Adipocyte (in vitro differentiated cells): ENCODE measurements around the gene POU2F3.

ENCODE experiments used
- DNase-seq: peaks from one replicate; pipeline ENCODE4 v3.0.0-alpha.2; 2015; ENCODE audit warnings: low read depth
- H3K27me3 ChIP-seq: replicated peaks from 2 replicates; pipeline ENCODE4 v1.7.0; 2013; ENCODE audit warnings: mild to moderate bottlenecking, low read length, moderate library complexity; ENCODE audit not compliant: control insufficient read depth, insufficient read depth
- H3K36me3 ChIP-seq: 2 replicates; pipeline ENCODE4 v1.7.0; 2013; ENCODE audit warnings: low read length, mild to moderate bottlenecking, moderate library complexity; ENCODE audit not compliant: control insufficient read depth, insufficient read depth, severe bottlenecking
- H3K4me1 ChIP-seq: 2 replicates; pipeline ENCODE4 v1.7.0; 2013; ENCODE audit warnings: mild to moderate bottlenecking, low read length, moderate library complexity; ENCODE audit not compliant: control insufficient read depth, insufficient read depth
- H3K4me3 ChIP-seq: 2 replicates; pipeline ENCODE4 v1.7.0; 2013; ENCODE audit warnings: mild to moderate bottlenecking, low read length, moderate library complexity
- H3K9ac ChIP-seq: 2 replicates; pipeline ENCODE4 v1.7.0; 2013; ENCODE audit warnings: mild to moderate bottlenecking, low read length, moderate library complexity
- H3K9me3 ChIP-seq: 2 replicates; pipeline ENCODE4 v1.7.0; 2013; ENCODE audit warnings: mild to moderate bottlenecking, low read length, moderate library complexity; ENCODE audit not compliant: control insufficient read depth

Gene POU2F3

GRCh38 chr11:120308081-120308480 is 68.1 kb downstream of the POU2F3 start:
- Histone ChIP-seq H3K4me1 (peaks cover 10% of the 10 kb centered on the region), H3K4me3 (no peak overlapping the region), H3K36me3 (no peaks in the 10 kb centered on the region), H3K9me3 (no peaks in the 10 kb centered on the region), H3K9ac (no peak overlapping the region), H3K27me3 (no peaks in the 10 kb centered on the region)
- no peak for DNase-seq

- Histone ChIP-seq H3K4me3 (no peak overlapping the region), H3K27me3 (no peaks in the 10 kb centered on the region), H3K9me3 (no peaks in the 10 kb centered on the region), H3K9ac (no peak overlapping the region), H3K4me1 (peaks cover 10% of the 10 kb centered on the region), H3K36me3 (no peaks in the 10 kb centered on the region)
- no peak for DNase-seq
These were observed 70.9 kb downstream of the POU2F3 start for GRCh38 chr11:120310870-120311269.

- Histone ChIP-seq H3K4me3 (no peak overlapping the region), H3K27me3 (no peaks in the 10 kb centered on the region), H3K36me3 (no peaks in the 10 kb centered on the region), H3K4me1 (peaks cover 12% of the 10 kb centered on the region), H3K9me3 (no peaks in the 10 kb centered on the region), H3K9ac (no peak overlapping the region)
- DNase-seq: no peak
These were observed 74.9 kb downstream of the POU2F3 start for GRCh38 chr11:120314861-120315260.

- H3K4me3 ChIP-seq: no peak overlapping the region
- no peaks in the 10 kb centered on the region for H3K9me3 ChIP-seq
- no peak for DNase-seq
- no peak overlapping the region for H3K9ac ChIP-seq
- H3K36me3 ChIP-seq: no peaks in the 10 kb centered on the region
- peaks cover 12% of the 10 kb centered on the region for H3K4me1 ChIP-seq
- no peaks in the 10 kb centered on the region for H3K27me3 ChIP-seq
These were observed 77.1 kb downstream of the POU2F3 start for GRCh38 chr11:120316880-120317688.

GRCh38 chr11:120317689-120318480 is 77.9 kb downstream of the POU2F3 start:
- H3K36me3 ChIP-seq: no peaks in the 10 kb centered on the region
- no peak overlapping the region for H3K9ac ChIP-seq
- DNase-seq: no peak
- H3K27me3 ChIP-seq: no peaks in the 10 kb centered on the region
- H3K9me3 ChIP-seq: no peaks in the 10 kb centered on the region
- H3K4me3 ChIP-seq: no peak overlapping the region
- H3K4me1 ChIP-seq: peaks cover 12% of the 10 kb centered on the region

- no peak overlapping the region for H3K9ac ChIP-seq
- no peaks in the 10 kb centered on the region for H3K9me3 ChIP-seq
- no peaks in the 10 kb centered on the region for H3K36me3 ChIP-seq
- no peak overlapping the region for H3K4me3 ChIP-seq
- H3K27me3 ChIP-seq: no peaks in the 10 kb centered on the region
- H3K4me1 ChIP-seq: peaks cover 12% of the 10 kb centered on the region
- no peak for DNase-seq
These were observed 79.0 kb downstream of the POU2F3 start for GRCh38 chr11:120318906-120319305.

GRCh38 chr11:120324932-120325810 is 85.2 kb downstream of the POU2F3 start, which contains the start of gene TLCD5:
TLCD5 (plus strand) TSS chr11:120325299; CDS start chr11:120327442, 2,143 bp downstream.
- no peaks in the 10 kb centered on the region for H3K9me3 ChIP-seq
- H3K36me3 ChIP-seq: peaks cover 5% of the 10 kb centered on the region
- peak; percentile 89 for DNase-seq
- H3K9ac ChIP-seq: peak within 1 kb of the TSS; percentile 86
- H3K27me3 ChIP-seq: no peaks in the 10 kb centered on the region
- peaks cover 20% of the 10 kb centered on the region for H3K4me1 ChIP-seq
- H3K4me3 ChIP-seq: peak within 1 kb of the TSS; percentile 83

- Histone ChIP-seq H3K4me1 (peaks cover 27% of the 10 kb centered on the region), H3K36me3 (peaks cover 13% of the 10 kb centered on the region), H3K27me3 (no peaks in the 10 kb centered on the region), H3K9me3 (no peaks in the 10 kb centered on the region), H3K4me3 (peak overlapping the region; percentile 83), H3K9ac (peak overlapping the region; percentile 86)
- DNase-seq: peak; percentile 73
These were observed 86.3 kb downstream of the POU2F3 start for GRCh38 chr11:120326228-120326627.

- no peak for DNase-seq
These were observed 86.9 kb downstream of the POU2F3 start for GRCh38 chr11:120326845-120327281.

GRCh38 chr11:120327311-120327710 is 87.4 kb downstream of the POU2F3 start:
- peak overlapping the region; percentile 83 for H3K4me3 ChIP-seq

More at GRCh38 chr11:120326845-120327281, 86.9 kb downstream of the POU2F3 start:
- Histone ChIP-seq H3K9ac (no peak overlapping the region), H3K4me1 (peaks cover 34% of the 10 kb centered on the region), H3K9me3 (no peaks in the 10 kb centered on the region), H3K36me3 (peaks cover 13% of the 10 kb centered on the region), H3K27me3 (no peaks in the 10 kb centered on the region), H3K4me3 (peak overlapping the region; percentile 83)

More at GRCh38 chr11:120327311-120327710, 87.4 kb downstream of the POU2F3 start:
- H3K4me1 ChIP-seq: peaks cover 38% of the 10 kb centered on the region
- H3K9ac ChIP-seq: no peak overlapping the region
- no peak for DNase-seq
- no peaks in the 10 kb centered on the region for H3K9me3 ChIP-seq
- no peaks in the 10 kb centered on the region for H3K27me3 ChIP-seq
- H3K36me3 ChIP-seq: peaks cover 13% of the 10 kb centered on the region
